SJCRH30 (cell line): Measurements from ENCODE around the gene AKAP6. TPM values are rescaled to one million over a fixed set of nuclear protein-coding genes. Genes with fewer than 3 reads are reported as not detected.

Experiments used
- DNase-seq, 2 experiments: peaks; one replicate each; pipeline ENCODE4 v3.0.0-alpha.2; 2015 to 2020
- H3K27ac ChIP-seq: fragments of 250-450 bp; sonication (Bioruptor Pico); 2 replicates; pipeline ENCODE4 v1.5.1; 2020; ENCODE audit warnings: mild to moderate bottlenecking, moderate library complexity
- H3K27me3 ChIP-seq: fragments of 250-450 bp; sonication (Bioruptor Pico); 2 replicates; pipeline ENCODE4 v1.5.1; 2020; ENCODE audit warnings: mild to moderate bottlenecking, moderate library complexity
- H3K36me3 ChIP-seq: fragments of 250-450 bp; sonication (Bioruptor Pico); 2 replicates; pipeline ENCODE4 v1.5.1; 2020; ENCODE audit warnings: mild to moderate bottlenecking, moderate library complexity
- H3K4me1 ChIP-seq: fragments of 250-450 bp; sonication (Bioruptor Pico); 2 replicates; pipeline ENCODE4 v1.5.1; 2020; ENCODE audit warnings: mild to moderate bottlenecking, moderate library complexity
- H3K4me3 ChIP-seq: fragments of 250-450 bp; sonication (Bioruptor Pico); 2 replicates; pipeline ENCODE4 v1.5.1; 2020; ENCODE audit warnings: mild to moderate bottlenecking, moderate library complexity
- H3K9me3 ChIP-seq: fragments of 250-450 bp; sonication (Bioruptor Pico); replicated peaks from 2 replicates; pipeline ENCODE4 v1.5.1; 2020; ENCODE audit warnings: mild to moderate bottlenecking, moderate library complexity
- total RNA-seq: library from RNA; depleted of rRNA; stranded (reverse); fragments of >200 nt; shearing (Covaris generic); gene quantifications from 2 replicates; pipeline ENCODE4 v1.2.3, GENCODE V29; 2014

Gene AKAP6
- total RNA-seq, 1 experiment from 2014 or later: 14.6 TPM

GRCh38 chr14:32536175-32536574 is 207.1 kb downstream of the AKAP6 start:
- no peak overlapping the region for H3K4me3 ChIP-seq
- no peaks in the 10 kb centered on the region for H3K36me3 ChIP-seq
- no peaks in the 10 kb centered on the region for H3K27me3 ChIP-seq
- H3K27ac ChIP-seq: no peak overlapping the region
- no peak for DNase-seq
- no peaks in the 10 kb centered on the region for H3K9me3 ChIP-seq
- H3K4me1 ChIP-seq: peaks cover 7% of the 10 kb centered on the region

- DNase-seq: no peak
- no peak overlapping the region for H3K27ac ChIP-seq
- H3K4me3 ChIP-seq: no peak overlapping the region
- no peaks in the 10 kb centered on the region for H3K27me3 ChIP-seq
- peaks cover 2% of the 10 kb centered on the region; the same call in 1 of the 2 replicates for H3K4me1 ChIP-seq
- H3K36me3 ChIP-seq: no peaks in the 10 kb centered on the region
- H3K9me3 ChIP-seq: no peaks in the 10 kb centered on the region
Measured at GRCh38 chr14:32537166-32537565, 208.1 kb downstream of the AKAP6 start.

- DNase-seq: no peak
- Histone ChIP-seq H3K36me3 (0 out of 2 replicates have a peak, but pooled peaks cover 5% of the 10 kb centered on the region), H3K9me3 (no peaks in the 10 kb centered on the region), H3K27me3 (no peaks in the 10 kb centered on the region), H3K27ac (no peak overlapping the region), H3K4me3 (no peak overlapping the region), H3K4me1 (no peaks in the 10 kb centered on the region)
Measured at GRCh38 chr14:32542507-32542906, 213.4 kb downstream of the AKAP6 start.

GRCh38 chr14:32545095-32545494 is 216.0 kb downstream of the AKAP6 start:
- Histone ChIP-seq H3K9me3 (no peaks in the 10 kb centered on the region), H3K27me3 (no peaks in the 10 kb centered on the region), H3K4me3 (no peak overlapping the region), H3K4me1 (no peaks in the 10 kb centered on the region; the same call in 1 of the 2 replicates), H3K27ac (no peak overlapping the region), H3K36me3 (peaks cover 5% of the 10 kb centered on the region; the same call in 1 of the 2 replicates)
- DNase-seq: no peak

- no peak overlapping the region for H3K4me3 ChIP-seq
- DNase-seq: no peak
- peaks cover 4% of the 10 kb centered on the region for H3K4me1 ChIP-seq
- H3K9me3 ChIP-seq: no peaks in the 10 kb centered on the region
- no peaks in the 10 kb centered on the region for H3K27me3 ChIP-seq
- H3K36me3 ChIP-seq: peaks cover 5% of the 10 kb centered on the region; the same call in 1 of the 2 replicates
- no peak overlapping the region for H3K27ac ChIP-seq
Measured at GRCh38 chr14:32545506-32546210, 216.6 kb downstream of the AKAP6 start.

- Histone ChIP-seq H3K4me3 (no peak overlapping the region), H3K9me3 (no peaks in the 10 kb centered on the region), H3K4me1 (peaks cover 9% of the 10 kb centered on the region), H3K27me3 (no peaks in the 10 kb centered on the region), H3K36me3 (peaks cover 5% of the 10 kb centered on the region; the same call in 1 of the 2 replicates), H3K27ac (no peak overlapping the region)
- DNase-seq: no peak
Measured at GRCh38 chr14:32546246-32546645, 217.1 kb downstream of the AKAP6 start.

GRCh38 chr14:32552766-32553165 is 223.7 kb downstream of the AKAP6 start:
- no peaks in the 10 kb centered on the region for H3K27me3 ChIP-seq
- no peaks in the 10 kb centered on the region for H3K9me3 ChIP-seq
- no peaks in the 10 kb centered on the region; the same call in 1 of the 2 replicates for H3K36me3 ChIP-seq
- no peak overlapping the region for H3K4me3 ChIP-seq
- H3K27ac ChIP-seq: no peak overlapping the region
- peaks cover 9% of the 10 kb centered on the region for H3K4me1 ChIP-seq
- DNase-seq: no peak

- no peak for DNase-seq
- no peaks in the 10 kb centered on the region for H3K27me3 ChIP-seq
- no peak overlapping the region for H3K4me3 ChIP-seq
- H3K4me1 ChIP-seq: peaks cover 25% of the 10 kb centered on the region
- no peak overlapping the region for H3K27ac ChIP-seq
- H3K9me3 ChIP-seq: no peaks in the 10 kb centered on the region
- no peaks in the 10 kb centered on the region for H3K36me3 ChIP-seq
Measured at GRCh38 chr14:32559048-32559447, 229.9 kb downstream of the AKAP6 start.

GRCh38 chr14:32559590-32559989 is 230.5 kb downstream of the AKAP6 start:
- Histone ChIP-seq H3K27me3 (no peaks in the 10 kb centered on the region), H3K27ac (no peak overlapping the region), H3K36me3 (no peaks in the 10 kb centered on the region), H3K9me3 (no peaks in the 10 kb centered on the region), H3K4me3 (no peak overlapping the region), H3K4me1 (peaks cover 30% of the 10 kb centered on the region)
- DNase-seq: no peak

GRCh38 chr14:32560209-32560857 is 231.2 kb downstream of the AKAP6 start:
- H3K4me1 ChIP-seq: peaks cover 38% of the 10 kb centered on the region
- H3K27me3 ChIP-seq: no peaks in the 10 kb centered on the region
- H3K4me3 ChIP-seq: no peak overlapping the region
- H3K36me3 ChIP-seq: no peaks in the 10 kb centered on the region
- DNase-seq: peak; percentile 58 to 89
- no peak overlapping the region for H3K27ac ChIP-seq
- no peaks in the 10 kb centered on the region for H3K9me3 ChIP-seq

- peaks cover 41% of the 10 kb centered on the region for H3K4me1 ChIP-seq
- H3K27me3 ChIP-seq: no peaks in the 10 kb centered on the region
- H3K9me3 ChIP-seq: no peaks in the 10 kb centered on the region
- no peak overlapping the region for H3K4me3 ChIP-seq
- H3K27ac ChIP-seq: peak overlapping the region; percentile 40; the same call in 1 of the 2 replicates
- peak; percentile 47 to 52 for DNase-seq
- H3K36me3 ChIP-seq: no peaks in the 10 kb centered on the region
Measured at GRCh38 chr14:32561520-32561919, 232.4 kb downstream of the AKAP6 start.

GRCh38 chr14:32564596-32564995 is 235.5 kb downstream of the AKAP6 start:
- peak; percentile 29 to 72 for DNase-seq
- H3K4me3 ChIP-seq: no peak overlapping the region
- H3K27ac ChIP-seq: peak overlapping the region; percentile 46
- no peaks in the 10 kb centered on the region for H3K36me3 ChIP-seq
- H3K4me1 ChIP-seq: peaks cover 38% of the 10 kb centered on the region
- no peaks in the 10 kb centered on the region for H3K9me3 ChIP-seq
- no peaks in the 10 kb centered on the region for H3K27me3 ChIP-seq

- DNase-seq: peak in 1 of 2 experiments; percentile 40
- H3K27ac ChIP-seq: peak overlapping the region; percentile 46; the same call in 1 of the 2 replicates
- no peaks in the 10 kb centered on the region for H3K27me3 ChIP-seq
- peaks cover 33% of the 10 kb centered on the region for H3K4me1 ChIP-seq
- no peaks in the 10 kb centered on the region for H3K9me3 ChIP-seq
- H3K4me3 ChIP-seq: no peak overlapping the region
- H3K36me3 ChIP-seq: no peaks in the 10 kb centered on the region
Measured at GRCh38 chr14:32565256-32565655, 236.2 kb downstream of the AKAP6 start.

- no peaks in the 10 kb centered on the region for H3K9me3 ChIP-seq
- no peak for DNase-seq
- peaks cover 18% of the 10 kb centered on the region for H3K4me1 ChIP-seq
- no peak overlapping the region for H3K27ac ChIP-seq
- no peaks in the 10 kb centered on the region for H3K27me3 ChIP-seq
- no peaks in the 10 kb centered on the region for H3K36me3 ChIP-seq
- no peak overlapping the region for H3K4me3 ChIP-seq
Measured at GRCh38 chr14:32567543-32568384, 238.7 kb downstream of the AKAP6 start.

GRCh38 chr14:32571551-32571950 is 242.5 kb downstream of the AKAP6 start:
- Histone ChIP-seq H3K27ac (no peak overlapping the region), H3K4me3 (no peak overlapping the region), H3K9me3 (no peaks in the 10 kb centered on the region), H3K4me1 (peaks cover 3% of the 10 kb centered on the region; the same call in 1 of the 2 replicates), H3K36me3 (no peaks in the 10 kb centered on the region), H3K27me3 (no peaks in the 10 kb centered on the region)
- DNase-seq: no peak
